NT2/D1 (cell line): ENCODE measurements around the gene SPC24.
"Not testable (repeated sequence)": the region's sequence is repeated elsewhere in the genome, so short reads cannot be mapped to it uniquely, and the experiment has no call there.

Source experiments
- YY1 ChIP-seq: IDR thresholded peaks from 2 replicates; pipeline ENCODE4 v1.6.1; 2011; ENCODE audit not compliant: insufficient read length, insufficient read depth
- ZNF274 ChIP-seq: IDR thresholded peaks from 2 replicates; pipeline ENCODE4 v1.6.1; 2011; ENCODE audit warnings: mild to moderate bottlenecking, low read depth, low read length

- TF ChIP-seq ZNF274, YY1: not testable (repeated sequence)
Measured at GRCh38 chr19:11121963-11122362, 33.6 kb downstream of the SPC24 start.
